Activated naive CD4-positive, alpha-beta T cell treated with anti-CD3 and anti-CD28 coated beads, Interleukin-2, amount 10 ng/mL, durations not matched to agents 5 hours and 36 hours (primary cell): ENCODE measurements around the gene CNKSR2. TPM values are rescaled to one million over a fixed set of nuclear protein-coding genes. Genes with fewer than 3 reads are reported as not detected.

Source experiments
- total RNA-seq, 2 experiments: library from RNA; stranded (reverse); gene quantifications; one replicate each; pipeline ENCODE4 v1.2.3, GENCODE V29; 2021

Gene CNKSR2
- 1 to 10 TPM; 8.5 to 8.9 TPM for total RNA-seq

GRCh38 chrX:21374163-21374993, at the start of gene CNKSR2:
TSS of gene CNKSR2 (plus strand) at chrX:21374418. CDS start at chrX:21374898, 480 bp downstream.

DNA sequence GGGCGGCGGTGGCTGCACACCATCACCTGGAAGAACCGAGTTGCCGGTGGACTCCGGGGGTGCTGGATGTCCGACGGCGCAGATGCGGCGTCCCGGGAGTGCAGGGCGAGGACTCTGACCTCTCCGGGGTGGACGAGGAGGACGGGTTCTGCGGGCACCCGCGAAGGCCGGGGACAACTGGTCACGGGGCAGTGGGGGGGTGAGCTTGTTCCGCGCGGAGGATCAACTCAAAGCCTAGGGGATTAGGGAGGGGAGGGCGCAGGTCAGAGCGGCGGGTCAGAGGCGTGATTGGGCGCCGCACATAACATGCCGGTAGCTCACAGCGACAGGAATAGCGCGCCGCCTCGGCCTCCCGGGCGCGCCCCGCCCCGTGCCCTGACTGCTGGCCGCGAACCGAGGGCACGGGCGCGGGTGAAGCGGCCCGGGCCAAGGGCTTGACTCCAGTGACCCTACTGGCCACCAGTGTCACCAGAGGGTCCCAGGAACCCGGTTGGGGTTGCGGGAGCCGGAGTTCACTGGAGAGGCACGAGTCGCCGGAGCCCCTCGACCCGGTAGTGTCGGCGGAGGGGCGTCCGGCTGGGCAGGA, 284.0 kb downstream of the CNKSR2 start, which contains the start of gene KLHL34:
Gene KLHL34 (minus strand): TSS at position 179 of the 586 bp plus-strand sequence. CDS start 542 bp downstream, outside the sequence.

